Hematopoietic multipotent progenitor cell treated with erythropoietin and hydrocortisone succinate and interleukin-3 and kit ligand, for 4 days (in vitro differentiated cells): Measurements from ENCODE around the gene FADS1.

Source experiments
- DNase-seq: peaks from one replicate; pipeline ENCODE4 v3.0.0-alpha.2; 2015

Gene FADS1

GRCh38 chr11:61816736-61817455 lies at the start of gene FADS1:
Gene FADS1, minus strand, starts transcription at chr11:61817003. Its CDS starts 74 bp downstream, at chr11:61816929.
- peak; percentile 99 for DNase-seq

GRCh38 chr11:61866231-61866957 lies 49.6 kb upstream of the FADS1 start:
- DNase-seq: no peak

- no peak for DNase-seq
These were observed 48.3 kb upstream of the FADS1 start for GRCh38 chr11:61864814-61865775.

- DNase-seq: no peak
These were observed 46.8 kb upstream of the FADS1 start for GRCh38 chr11:61863548-61864081.

GRCh38 chr11:61862714-61863547 lies 46.1 kb upstream of the FADS1 start:
- no peak for DNase-seq

- no peak for DNase-seq
These were observed 44.8 kb upstream of the FADS1 start for GRCh38 chr11:61861634-61862033.

- DNase-seq: peak; percentile 23
These were observed 43.5 kb upstream of the FADS1 start for GRCh38 chr11:61860054-61860903.

- peak; percentile 36 for DNase-seq
These were observed 39.3 kb upstream of the FADS1 start for GRCh38 chr11:61855939-61856680.

GRCh38 chr11:61854966-61855714 lies 38.3 kb upstream of the FADS1 start:
- DNase-seq: peak; percentile 12

GRCh38 chr11:61854206-61854895 lies 37.5 kb upstream of the FADS1 start:
- DNase-seq: no peak

- DNase-seq: no peak
These were observed 36.9 kb upstream of the FADS1 start for GRCh38 chr11:61853698-61854169.

GRCh38 chr11:61851900-61852295 lies 35.1 kb upstream of the FADS1 start:
- no peak for DNase-seq

- no peak for DNase-seq
These were observed 34.5 kb upstream of the FADS1 start for GRCh38 chr11:61851113-61851899.

- no peak for DNase-seq
These were observed 33.9 kb upstream of the FADS1 start for GRCh38 chr11:61850687-61851086.

GRCh38 chr11:61848631-61849030 lies 31.8 kb upstream of the FADS1 start:
- no peak for DNase-seq

- no peak for DNase-seq
These were observed 31.2 kb upstream of the FADS1 start for GRCh38 chr11:61847914-61848581.

GRCh38 chr11:61846362-61847020 lies 29.7 kb upstream of the FADS1 start:
- DNase-seq: no peak
